Activated naive CD8-positive, alpha-beta T cell (primary cell): ENCODE data around the gene SLC10A6.
"Not testable (repeated sequence)": the region's sequence is repeated elsewhere in the genome, so short reads cannot be mapped to it uniquely, and the experiment has no call there.

ENCODE experiments used
- H3K27ac Mint-ChIP-seq: one replicate; pipeline ENCODE4 v1.8.0; 2021; ENCODE audit warnings: mixed read lengths
- H3K27me3 Mint-ChIP-seq: one replicate; pipeline ENCODE4 v1.8.0; 2021; ENCODE audit warnings: mixed read lengths
- H3K36me3 Mint-ChIP-seq: one replicate; pipeline ENCODE4 v1.8.0; 2021; ENCODE audit warnings: mixed read lengths
- H3K4me1 Mint-ChIP-seq: one replicate; pipeline ENCODE4 v1.8.0; 2021; ENCODE audit warnings: low read depth, mixed read lengths
- H3K4me3 Mint-ChIP-seq: one replicate; pipeline ENCODE4 v1.8.0; 2021; ENCODE audit warnings: mild to moderate bottlenecking, mixed read lengths
- H3K9me3 Mint-ChIP-seq: one replicate; pipeline ENCODE4 v1.8.0; 2021; ENCODE audit warnings: low read depth, mixed read lengths

SLC10A6 gene

GRCh38 chr4:86848732-86849619 is at the start of gene SLC10A6:
Gene SLC10A6, minus strand, starts transcription at chr4:86849384. Its CDS starts 269 bp downstream, at chr4:86849115.
- Mint-ChIP-seq H3K4me1 (no peaks in the 10 kb centered on the region), H3K27me3 (peaks cover 2% of the 10 kb centered on the region), H3K4me3 (no peak within 1 kb of the TSS), H3K9me3 (no peaks in the 10 kb centered on the region), H3K27ac (no peak within 1 kb of the TSS), H3K36me3 (no peaks in the 10 kb centered on the region)

- Mint-ChIP-seq H3K9me3 (no peaks in the 10 kb centered on the region), H3K27me3 (peaks cover 7% of the 10 kb centered on the region), H3K27ac (no peak overlapping the region), H3K36me3 (peaks cover 3% of the 10 kb centered on the region), H3K4me3 (no peak overlapping the region), H3K4me1 (no peaks in the 10 kb centered on the region)
Observed at GRCh38 chr4:86898562-86898961, 49.4 kb upstream of the SLC10A6 start.

GRCh38 chr4:86896596-86896995 is 47.4 kb upstream of the SLC10A6 start:
- Mint-ChIP-seq H3K36me3 (no peaks in the 10 kb centered on the region), H3K9me3 (no peaks in the 10 kb centered on the region), H3K27ac (no peak overlapping the region), H3K27me3 (peaks cover 9% of the 10 kb centered on the region), H3K4me1 (peaks cover 2% of the 10 kb centered on the region), H3K4me3 (no peak overlapping the region)

GRCh38 chr4:86895692-86896488 is 46.7 kb upstream of the SLC10A6 start:
- peaks cover 6% of the 10 kb centered on the region for H3K4me1 Mint-ChIP-seq
- no peaks in the 10 kb centered on the region for H3K9me3 Mint-ChIP-seq
- H3K27ac Mint-ChIP-seq: no peak overlapping the region
- no peak overlapping the region for H3K4me3 Mint-ChIP-seq
- no peaks in the 10 kb centered on the region for H3K36me3 Mint-ChIP-seq
- H3K27me3 Mint-ChIP-seq: peaks cover 15% of the 10 kb centered on the region

GRCh38 chr4:86894455-86894854 is 45.3 kb upstream of the SLC10A6 start:
- peaks cover 16% of the 10 kb centered on the region for H3K27me3 Mint-ChIP-seq
- H3K4me1 Mint-ChIP-seq: peaks cover 6% of the 10 kb centered on the region
- no peaks in the 10 kb centered on the region for H3K36me3 Mint-ChIP-seq
- H3K9me3 Mint-ChIP-seq: no peaks in the 10 kb centered on the region
- H3K27ac Mint-ChIP-seq: no peak overlapping the region
- H3K4me3 Mint-ChIP-seq: no peak overlapping the region

- Mint-ChIP-seq H3K36me3 (no peaks in the 10 kb centered on the region), H3K9me3 (no peaks in the 10 kb centered on the region), H3K27ac (no peak overlapping the region), H3K27me3 (peaks cover 17% of the 10 kb centered on the region), H3K4me1 (peaks cover 6% of the 10 kb centered on the region), H3K4me3 (peak overlapping the region; percentile 62)
Observed at GRCh38 chr4:86893136-86893535, 44.0 kb upstream of the SLC10A6 start.

GRCh38 chr4:86892636-86892960 is 43.4 kb upstream of the SLC10A6 start:
- Mint-ChIP-seq H3K36me3 (peaks cover 2% of the 10 kb centered on the region), H3K9me3 (no peaks in the 10 kb centered on the region), H3K27me3 (peaks cover 17% of the 10 kb centered on the region), H3K27ac (no peak overlapping the region), H3K4me3 (peak overlapping the region; percentile 62), H3K4me1 (peaks cover 6% of the 10 kb centered on the region)

GRCh38 chr4:86891762-86892635 is 42.8 kb upstream of the SLC10A6 start, which contains the start of gene C4orf36:
Gene C4orf36, minus strand, starts transcription at chr4:86892422. Its CDS starts 902 bp downstream, at chr4:86891520.
- Mint-ChIP-seq H3K4me3 (peak within 1 kb of the TSS; percentile 86), H3K9me3 (no peaks in the 10 kb centered on the region), H3K27me3 (peaks cover 17% of the 10 kb centered on the region), H3K36me3 (peaks cover 2% of the 10 kb centered on the region), H3K4me1 (peaks cover 6% of the 10 kb centered on the region), H3K27ac (no peak within 1 kb of the TSS)

- Mint-ChIP-seq H3K4me1 (peaks cover 6% of the 10 kb centered on the region), H3K27me3 (peaks cover 17% of the 10 kb centered on the region), H3K9me3 (no peaks in the 10 kb centered on the region), H3K27ac (no peak overlapping the region), H3K36me3 (peaks cover 4% of the 10 kb centered on the region), H3K4me3 (peak overlapping the region; percentile 86)
Observed at GRCh38 chr4:86890790-86891189, 41.6 kb upstream of the SLC10A6 start.

- Mint-ChIP-seq H3K27ac (no peak overlapping the region), H3K4me3 (no peak overlapping the region), H3K4me1 (no peaks in the 10 kb centered on the region), H3K27me3 (no peaks in the 10 kb centered on the region), H3K9me3 (peaks cover 9% of the 10 kb centered on the region), H3K36me3 (peaks cover 5% of the 10 kb centered on the region)
Observed at GRCh38 chr4:86879641-86880040, 30.5 kb upstream of the SLC10A6 start.

- no peak overlapping the region for H3K27ac Mint-ChIP-seq
- H3K4me1 Mint-ChIP-seq: no peaks in the 10 kb centered on the region
- peaks cover 9% of the 10 kb centered on the region for H3K9me3 Mint-ChIP-seq
- H3K27me3 Mint-ChIP-seq: no peaks in the 10 kb centered on the region
- H3K4me3 Mint-ChIP-seq: no peak overlapping the region
- peaks cover 5% of the 10 kb centered on the region for H3K36me3 Mint-ChIP-seq
Observed at GRCh38 chr4:86878640-86879039, 29.5 kb upstream of the SLC10A6 start.

GRCh38 chr4:86876894-86877685 is 27.9 kb upstream of the SLC10A6 start:
- Mint-ChIP-seq H3K36me3 (peaks cover 5% of the 10 kb centered on the region), H3K4me3 (no peak overlapping the region), H3K27ac (no peak overlapping the region), H3K27me3 (no peaks in the 10 kb centered on the region), H3K4me1 (no peaks in the 10 kb centered on the region), H3K9me3 (peaks cover 9% of the 10 kb centered on the region)

GRCh38 chr4:86875436-86875835 is 26.3 kb upstream of the SLC10A6 start:
- not testable (repeated sequence) for H3K4me1 Mint-ChIP-seq, H3K36me3 Mint-ChIP-seq, H3K27me3 Mint-ChIP-seq, H3K4me3 Mint-ChIP-seq, H3K27ac Mint-ChIP-seq, H3K9me3 Mint-ChIP-seq

GRCh38 chr4:86872135-86872534 is 23.0 kb upstream of the SLC10A6 start:
- no peak overlapping the region for H3K27ac Mint-ChIP-seq
- H3K27me3 Mint-ChIP-seq: peaks cover 4% of the 10 kb centered on the region
- no peaks in the 10 kb centered on the region for H3K9me3 Mint-ChIP-seq
- no peak overlapping the region for H3K4me3 Mint-ChIP-seq
- no peaks in the 10 kb centered on the region for H3K36me3 Mint-ChIP-seq
- H3K4me1 Mint-ChIP-seq: no peaks in the 10 kb centered on the region
